Stimulated activated CD8-positive, alpha-beta memory T cell treated with anti-CD3 and anti-CD28 coated beads, Interleukin-15, amount 100 ng/mL, for 48 hours (primary cell): ENCODE measurements around the gene KRTAP10-9.
"Not testable (repeated sequence)": the region's sequence is repeated elsewhere in the genome, so short reads cannot be mapped to it uniquely, and the experiment has no call there.

Experiments used
- DNase-seq, 2 donors: peaks; one replicate each; pipeline ENCODE4 v3.0.0-alpha.2; 2020; ENCODE audit warnings: low read depth in 2 of 2

The KRTAP10-9 gene

DNA sequence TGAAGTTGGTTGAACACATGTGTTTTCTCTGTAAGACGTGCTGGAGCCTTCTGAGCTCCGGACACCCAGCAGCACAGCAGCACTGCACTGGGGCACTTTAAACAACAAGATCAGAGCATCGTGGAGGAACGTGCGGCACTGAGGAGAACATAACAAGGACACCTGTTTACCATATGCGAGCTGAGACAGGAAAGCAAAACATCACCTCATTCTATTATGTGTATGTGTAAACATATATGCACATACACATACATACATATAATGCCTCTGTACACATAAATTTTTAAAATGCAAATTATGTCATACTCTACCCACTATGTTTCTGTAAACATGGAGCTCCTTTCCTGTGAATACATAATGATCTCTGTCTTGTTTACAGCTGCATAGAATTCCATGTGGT is 31.4 kb upstream of the KRTAP10-9 start:
- DNase-seq = no peak

DNA sequence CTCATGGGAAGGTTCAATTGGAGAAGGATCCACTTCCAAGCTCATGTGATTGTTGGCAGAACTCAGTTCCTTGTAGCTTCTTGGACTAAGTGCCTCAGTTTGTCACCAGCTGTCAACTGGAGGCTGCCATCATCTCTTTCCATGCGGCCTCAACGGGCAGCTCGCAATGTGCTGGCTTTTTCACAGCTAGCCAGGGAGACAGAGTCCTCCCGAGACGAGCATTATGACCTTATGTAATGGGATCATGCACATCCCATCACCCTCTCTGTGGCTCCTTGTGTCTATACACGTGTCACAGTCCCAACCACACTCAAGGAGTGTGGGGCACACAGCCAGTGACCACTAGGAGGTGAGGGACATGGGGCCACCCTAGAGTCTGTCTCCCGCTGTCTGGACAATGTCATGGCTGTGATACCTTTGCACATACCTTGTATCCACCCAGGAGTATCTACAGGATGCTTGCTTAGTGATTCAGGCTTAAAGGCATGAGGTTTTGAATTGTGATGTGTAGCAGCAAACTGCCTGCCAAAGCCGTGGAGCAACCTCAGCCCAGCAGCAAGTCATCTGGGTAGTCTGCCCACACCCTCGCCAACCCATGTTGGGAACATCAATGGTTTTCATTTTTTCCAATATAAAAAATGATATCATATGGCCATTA is 30.7 kb upstream of the KRTAP10-9 start:
- DNase-seq = no peak

- DNase-seq = no peak
Measured at GRCh38 chr21:44598061-44598460, 28.8 kb upstream of the KRTAP10-9 start.

DNA sequence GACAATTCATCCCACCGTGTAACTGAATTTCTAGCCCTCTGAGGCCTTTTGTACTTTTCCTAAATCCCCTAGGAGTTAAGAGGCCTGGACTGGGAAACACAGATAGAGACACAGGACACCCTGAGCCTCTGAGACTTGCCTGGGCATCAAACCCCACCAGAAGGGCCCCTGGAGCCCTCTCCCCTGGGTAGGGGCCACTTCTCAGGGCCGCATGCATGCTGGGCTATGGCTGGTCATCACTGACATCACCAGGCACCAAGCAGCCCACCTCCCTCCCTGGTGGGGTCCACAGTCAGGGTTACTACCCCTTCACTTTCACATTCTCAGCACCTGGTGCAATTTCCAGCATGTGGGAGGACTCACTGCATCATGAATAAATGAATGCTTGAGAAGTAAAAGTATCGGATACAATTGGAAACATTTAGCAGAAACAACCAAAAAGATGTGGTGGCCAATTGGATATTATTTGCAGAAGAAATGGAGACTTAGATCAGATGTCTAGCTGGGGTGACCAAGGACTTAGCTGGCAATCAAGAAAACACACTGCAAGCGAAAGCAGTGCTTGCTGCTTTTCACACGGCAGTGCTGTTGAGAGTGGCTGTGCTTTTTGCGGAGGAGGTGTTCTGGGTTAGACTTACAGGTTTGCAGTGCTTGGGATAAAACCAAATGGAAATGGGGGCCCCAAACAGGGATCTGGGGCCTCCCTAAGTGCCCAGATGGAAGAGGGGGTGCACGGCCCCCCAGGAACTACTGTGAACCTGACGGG is 27.4 kb upstream of the KRTAP10-9 start:
- no peak for DNase-seq

- DNase-seq = not testable (repeated sequence)
Measured at GRCh38 chr21:44600118-44600978, 26.5 kb upstream of the KRTAP10-9 start, which contains the start of gene KRTAP10-7. KRTAP10-7 (plus strand) TSS chr21:44600597; CDS start chr21:44600622, 25 bp downstream.

- not testable (repeated sequence) for DNase-seq
Measured at GRCh38 chr21:44601091-44601490, 25.8 kb upstream of the KRTAP10-9 start.

GRCh38 chr21:44601596-44602462 is 25.1 kb upstream of the KRTAP10-9 start:
- no peak for DNase-seq

DNA sequence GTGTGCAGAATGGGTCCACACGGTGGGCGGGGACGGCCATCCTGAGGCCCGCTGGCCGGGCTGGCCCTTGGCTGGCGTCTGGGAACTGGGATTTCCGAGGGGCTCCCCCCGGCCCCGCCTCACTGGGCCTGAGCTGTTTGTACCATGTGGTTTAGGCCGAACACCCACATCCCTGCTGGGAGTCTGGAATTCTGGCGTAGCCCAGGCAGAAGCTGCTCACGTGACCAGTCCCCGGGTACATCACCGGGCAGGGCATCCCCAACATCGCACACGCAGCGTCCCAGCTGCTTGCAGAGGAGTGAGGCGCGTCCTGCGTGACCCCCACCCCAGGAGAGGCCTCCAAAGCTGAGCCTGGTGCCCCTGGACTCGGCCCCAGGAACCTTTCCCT is 24.4 kb upstream of the KRTAP10-9 start:
- DNase-seq = no peak

- no peak for DNase-seq
Measured at GRCh38 chr21:44603109-44603875, 23.6 kb upstream of the KRTAP10-9 start.

DNA sequence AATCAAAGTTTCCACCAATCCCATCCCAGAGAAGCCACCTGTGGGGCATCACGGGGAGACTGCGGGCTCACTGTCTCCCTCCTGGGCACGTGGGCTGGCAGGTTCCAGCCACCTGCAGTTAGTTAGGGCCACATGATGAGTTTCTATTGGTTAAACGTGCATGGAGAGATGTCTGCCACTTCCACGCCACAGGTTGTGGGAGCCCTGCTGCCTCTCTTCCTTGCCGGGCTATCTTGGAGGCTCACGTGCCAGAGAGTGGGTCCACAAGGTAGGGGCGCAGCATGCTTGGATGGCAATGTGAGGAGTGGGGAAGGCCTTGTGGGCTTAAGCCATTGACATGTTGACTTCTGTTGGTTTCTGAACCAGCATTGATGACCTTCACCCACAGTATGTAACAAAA is 23.0 kb upstream of the KRTAP10-9 start:
- no peak for DNase-seq

- DNase-seq = no peak
Measured at GRCh38 chr21:44606495-44606894, 20.4 kb upstream of the KRTAP10-9 start.

DNA sequence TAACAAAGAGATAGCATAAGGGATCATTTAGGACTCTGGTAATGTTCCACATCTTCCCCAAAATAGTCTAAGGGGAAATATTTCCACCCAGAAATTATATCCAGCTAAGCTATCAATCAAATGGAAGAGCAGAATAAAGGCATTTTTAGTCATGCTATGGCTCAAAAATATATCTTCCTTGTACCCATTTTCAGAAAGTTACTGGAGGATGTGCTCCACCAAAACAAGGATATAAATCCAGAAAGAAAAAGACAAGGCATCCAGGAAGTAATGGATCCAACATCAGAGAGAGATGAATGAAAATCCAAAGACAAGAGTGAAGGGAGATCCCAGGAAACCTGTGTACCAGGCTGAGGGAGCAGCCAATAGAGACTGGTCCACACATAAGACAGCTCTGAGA is 17.7 kb upstream of the KRTAP10-9 start:
- no peak for DNase-seq

- DNase-seq = not testable (repeated sequence)
Measured at GRCh38 chr21:44610157-44610843, 16.6 kb upstream of the KRTAP10-9 start.

DNA sequence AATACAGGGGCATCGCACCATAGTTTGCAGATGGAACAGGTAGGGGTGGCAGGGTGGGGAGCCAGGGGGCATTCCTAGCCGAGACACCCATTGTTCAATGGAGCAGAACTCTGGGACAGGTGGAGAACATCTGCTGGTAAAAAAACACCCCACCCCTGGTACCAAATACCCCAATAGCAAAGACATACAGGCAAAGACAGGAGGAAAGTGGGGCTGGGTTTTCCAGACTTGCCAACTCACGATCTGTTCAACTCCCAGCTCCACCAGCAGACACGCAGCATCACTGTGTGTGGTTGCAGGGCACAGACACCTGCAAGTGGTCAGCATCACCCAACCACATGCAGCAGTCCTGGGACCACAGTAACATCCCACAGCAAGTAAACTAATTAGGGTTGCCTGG is 15.3 kb upstream of the KRTAP10-9 start:
- DNase-seq = no peak

GRCh38 chr21:44612029-44612486 is 14.8 kb upstream of the KRTAP10-9 start, which contains the start of gene KRTAP10-8:
KRTAP10-8 (plus strand) TSS chr21:44612079; CDS start chr21:44612101, 22 bp downstream.
- no peak for DNase-seq

GRCh38 chr21:44612669-44613229 is 14.1 kb upstream of the KRTAP10-9 start:
- DNase-seq = no peak

DNA sequence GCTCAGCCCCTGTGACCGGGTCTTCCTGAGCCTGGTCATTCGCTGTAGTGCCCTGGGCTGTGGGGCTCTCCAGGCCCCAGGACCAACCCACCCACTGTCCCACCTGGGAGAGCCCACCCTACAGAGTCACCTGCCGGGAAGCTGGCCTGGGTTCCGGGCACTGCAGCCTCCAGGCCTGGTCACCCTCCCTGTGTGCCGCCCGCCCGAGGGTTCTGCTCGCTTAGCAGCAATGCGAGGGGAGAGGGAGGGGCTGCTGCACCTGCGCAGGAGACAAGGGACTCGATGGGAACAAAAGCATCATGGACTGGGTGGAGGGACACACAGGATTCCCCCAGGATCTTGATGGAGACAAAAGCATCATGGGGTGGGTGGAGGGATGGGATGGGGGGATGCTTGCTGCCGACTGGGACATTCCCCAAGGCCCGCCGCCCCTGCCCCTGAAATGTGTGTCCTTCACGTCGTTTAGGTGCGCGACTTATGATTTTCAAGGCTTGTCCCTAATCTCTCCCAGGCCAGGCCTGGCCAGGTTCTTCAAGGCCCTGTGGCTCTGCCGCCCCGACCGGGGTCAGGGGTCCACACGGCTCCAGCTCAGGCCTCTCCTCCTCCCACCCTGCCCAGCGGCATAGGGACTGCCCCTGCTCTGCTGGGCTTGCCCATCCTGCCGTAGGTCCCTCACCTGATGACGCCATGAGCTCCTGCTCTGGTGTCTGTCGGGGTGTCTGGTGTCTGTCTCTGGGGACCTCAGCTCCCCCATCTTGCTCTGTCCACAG is 13.3 kb upstream of the KRTAP10-9 start:
- DNase-seq = no peak

DNA sequence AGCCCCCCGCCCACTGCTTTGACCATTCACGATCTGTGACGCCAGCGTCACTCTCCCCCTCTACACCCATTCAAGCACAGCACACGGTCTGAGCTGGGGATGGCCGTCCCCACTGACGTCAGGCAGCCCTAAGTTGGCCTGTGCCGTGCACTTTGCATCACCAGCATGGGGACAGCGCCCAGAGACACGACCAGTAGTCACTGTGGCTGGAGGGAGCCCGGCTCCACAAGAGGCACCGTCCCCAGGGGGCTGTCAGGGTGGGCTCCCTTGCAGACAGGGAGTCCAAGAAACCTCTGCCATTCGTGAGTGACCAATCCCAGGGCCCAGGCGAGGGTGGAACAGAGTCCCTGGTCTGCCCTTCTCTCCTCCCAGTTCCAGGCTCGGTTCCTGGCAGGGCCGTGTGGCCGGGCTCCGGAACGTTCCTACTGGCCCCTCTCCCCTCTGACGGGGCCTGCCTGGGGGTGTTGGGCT is 12.7 kb upstream of the KRTAP10-9 start:
- DNase-seq = no peak
